Activated T-cell treated with anti-CD3 and anti-CD28 coated beads for 1 hour (primary cell): ENCODE measurements around the gene DAGLA.

Experiments
- DNase-seq: peaks from one replicate; pipeline ENCODE4 v3.0.0-alpha.2; 2020; ENCODE audit warnings: low read depth

The DAGLA gene

DNA sequence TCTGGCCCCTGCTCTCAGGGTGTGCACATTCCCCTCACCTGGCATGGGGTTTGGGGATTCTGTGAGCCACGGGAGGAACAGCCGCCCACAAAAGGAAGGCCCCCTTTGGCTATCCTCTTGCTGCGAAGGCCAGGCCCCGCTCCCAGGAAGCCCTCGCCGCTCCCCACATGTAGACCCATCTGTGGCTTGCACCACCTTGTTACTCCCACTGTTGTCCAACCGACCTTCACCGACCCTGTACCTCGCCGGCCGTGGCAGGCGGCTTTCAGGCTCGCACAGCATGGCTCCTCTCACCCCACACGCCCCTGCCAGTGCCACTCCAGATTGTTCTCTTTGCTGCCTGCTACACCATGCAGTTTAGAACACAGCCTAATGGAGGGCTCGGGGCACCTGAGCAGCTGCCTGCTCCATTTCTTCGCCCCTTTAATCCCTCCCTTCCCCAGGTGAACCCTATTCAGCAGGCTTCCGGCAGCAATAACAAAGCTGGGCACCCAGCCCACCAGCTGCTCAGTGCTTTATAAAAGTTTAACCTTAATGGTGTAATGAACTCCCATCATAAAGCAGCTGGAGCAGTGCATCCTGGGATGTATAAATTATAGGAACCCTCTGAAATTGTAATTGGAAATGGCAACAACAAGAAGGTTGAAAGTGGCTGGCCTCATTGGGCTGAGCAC is 10.7 kb downstream of the DAGLA start:
- DNase-seq: no peak

DNA sequence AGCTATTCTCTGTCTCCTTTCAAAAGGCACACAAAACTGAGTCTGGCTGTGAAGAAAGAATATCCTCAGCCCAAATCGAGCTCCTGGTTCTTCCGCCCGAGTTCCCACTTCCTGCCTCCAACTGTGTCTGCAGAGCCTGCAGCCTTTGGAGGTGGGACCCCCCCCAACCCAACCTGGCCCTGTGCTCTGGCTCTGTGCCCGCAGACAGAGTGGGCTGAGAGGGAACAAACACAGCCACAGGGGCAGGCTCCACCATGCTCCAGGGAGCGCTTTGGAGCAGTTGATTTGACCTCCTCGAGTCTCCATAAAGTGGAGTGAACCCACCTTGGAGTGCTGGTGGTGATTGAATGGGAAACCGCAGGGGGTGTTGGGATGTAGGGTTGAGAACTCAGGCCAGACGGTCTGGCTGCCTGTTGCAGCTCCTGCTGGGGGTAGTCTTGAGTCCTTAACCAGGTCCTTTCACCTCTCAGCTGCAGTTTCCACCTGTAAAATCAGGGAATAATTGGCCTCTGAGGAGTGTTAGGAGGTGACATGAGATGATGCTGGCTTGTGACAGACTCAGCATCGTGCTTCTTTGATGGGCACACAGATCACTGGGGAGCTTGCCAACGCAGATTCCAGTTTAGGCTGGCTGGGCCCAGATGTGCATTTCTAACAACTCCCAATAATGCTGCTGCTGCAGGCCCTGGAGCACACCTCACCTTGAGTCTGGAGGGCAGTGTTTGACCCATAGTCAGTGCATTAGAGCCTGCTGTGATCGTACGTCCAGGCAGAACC is 11.4 kb downstream of the DAGLA start:
- DNase-seq: no peak

DNA sequence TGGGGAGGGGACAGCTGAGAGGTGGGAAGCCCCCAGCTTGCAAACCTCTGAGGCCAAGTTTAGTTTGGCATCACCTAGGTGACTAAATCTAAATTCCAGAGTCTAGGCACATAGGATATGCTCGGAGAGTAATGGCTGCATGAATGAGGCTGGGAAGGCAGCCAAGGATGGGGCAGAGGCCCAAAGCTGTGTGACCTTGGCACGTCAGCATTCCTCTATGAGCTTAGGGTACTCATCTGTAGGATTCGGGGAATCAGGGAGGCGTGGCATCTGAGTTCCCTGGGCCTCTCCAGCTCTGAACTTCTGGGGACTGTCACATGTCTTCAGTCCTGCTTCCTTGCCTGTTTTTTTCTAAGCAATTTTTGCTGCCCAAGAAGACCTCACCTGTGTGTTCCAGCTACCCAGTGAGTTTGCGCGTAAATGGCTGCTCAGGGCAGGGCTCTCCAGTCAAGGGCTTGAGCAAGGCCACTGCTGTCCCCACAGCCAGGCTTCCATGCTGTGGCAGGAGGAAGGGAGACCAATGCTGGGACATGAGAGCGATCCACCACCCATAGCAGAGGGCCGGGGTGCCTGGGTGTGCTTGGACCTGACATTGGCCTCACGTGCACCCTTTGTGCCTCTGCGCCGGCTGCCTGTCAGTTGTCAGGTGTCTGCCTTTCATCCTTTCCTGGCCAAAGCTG is 13.9 kb downstream of the DAGLA start:
- no peak for DNase-seq

DNA sequence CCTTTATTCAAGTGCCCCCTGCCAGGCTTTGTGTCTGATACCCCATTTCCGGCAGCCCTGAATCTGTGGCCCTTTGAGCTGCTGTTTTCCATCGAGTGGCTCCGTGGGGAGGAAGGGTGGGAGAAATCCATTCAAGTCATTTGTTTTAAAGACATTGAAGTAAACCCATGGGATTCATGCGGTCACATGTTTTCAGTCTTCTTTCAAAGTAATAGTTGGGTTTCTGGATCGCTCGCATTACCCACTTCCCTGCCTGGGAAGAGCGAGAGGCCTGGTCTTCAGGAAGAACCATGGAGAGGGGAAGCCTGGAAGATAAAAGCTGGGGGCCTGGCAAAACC is 14.4 kb downstream of the DAGLA start:
- no peak for DNase-seq

DNA sequence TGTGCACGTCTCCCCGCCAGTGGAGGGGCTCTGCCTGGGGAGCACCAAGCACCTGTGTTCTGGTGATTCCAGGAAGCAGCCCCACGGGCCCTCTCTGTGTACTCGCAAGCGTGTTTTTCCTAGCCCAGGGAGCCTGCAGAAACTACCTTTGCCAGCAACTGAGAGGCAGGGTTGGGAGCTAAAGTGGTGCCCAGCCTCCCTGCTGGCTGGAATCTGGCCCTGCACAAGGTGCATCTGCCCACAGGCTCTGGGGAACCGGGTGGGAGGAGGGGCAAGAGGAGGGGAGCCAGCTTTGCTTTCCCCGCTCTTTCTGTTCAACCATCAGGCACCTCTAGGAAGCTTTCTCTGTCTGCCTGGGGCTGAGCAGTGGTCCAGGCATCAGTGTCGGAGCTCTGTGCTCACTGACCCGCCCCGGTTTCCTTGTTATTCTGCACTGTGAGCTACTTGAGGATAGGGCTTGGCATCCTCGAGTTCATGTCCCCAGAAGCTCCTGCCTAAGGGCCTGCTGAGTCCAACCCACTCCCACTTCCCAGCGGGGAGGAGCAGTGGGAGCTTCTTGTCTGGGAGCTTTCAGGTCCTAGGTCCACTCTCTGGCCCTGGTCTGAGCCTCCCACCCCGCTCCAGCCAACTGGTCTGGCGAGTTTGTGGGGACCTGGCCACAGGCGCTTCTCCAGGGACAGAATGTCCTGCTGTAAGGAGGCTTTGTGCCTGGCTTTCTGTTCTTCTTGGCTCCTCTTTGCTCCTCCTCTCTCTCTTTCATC is 14.9 kb downstream of the DAGLA start:
- no peak for DNase-seq

DNA sequence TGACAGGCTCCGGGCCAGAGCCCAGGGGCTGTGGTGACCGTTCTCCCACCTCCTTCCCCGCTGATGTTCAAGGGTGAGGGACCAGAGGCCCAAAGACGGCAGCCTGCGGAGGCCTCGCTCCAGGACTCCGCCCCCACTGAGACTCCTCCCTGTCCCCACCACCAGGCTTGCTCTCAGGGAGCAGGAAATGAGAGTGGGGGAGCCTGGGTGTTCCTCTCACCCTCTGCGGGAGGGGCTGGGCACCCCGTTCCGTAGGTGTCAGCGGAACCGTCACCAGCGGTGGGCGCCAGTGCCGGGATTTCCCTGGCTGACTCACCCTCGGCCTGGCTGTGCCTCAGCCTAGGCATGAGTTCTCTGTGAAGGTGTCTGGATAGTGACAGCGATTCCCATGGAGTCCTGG is 15.7 kb downstream of the DAGLA start:
- DNase-seq: peak; percentile 83

DNA sequence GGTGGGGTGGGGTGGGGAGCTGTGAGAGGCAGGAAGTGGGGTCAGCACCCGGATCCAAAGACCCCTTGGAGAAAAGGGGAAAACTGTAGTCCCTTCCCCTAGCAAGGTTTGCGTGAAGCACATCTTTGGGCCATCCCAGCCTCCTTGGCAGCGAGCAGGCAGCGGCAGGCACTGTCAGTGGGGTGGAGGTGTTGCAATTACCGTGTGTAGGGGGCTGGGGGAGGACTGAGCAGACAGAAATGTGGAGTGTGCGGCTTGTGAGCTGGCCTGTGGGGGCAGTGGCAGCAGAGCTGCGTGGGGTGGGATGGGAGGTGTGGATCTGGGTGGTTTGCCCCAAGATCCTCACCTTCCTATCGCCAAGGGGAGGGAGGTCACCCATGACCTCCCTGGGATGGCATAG is 16.4 kb downstream of the DAGLA start:
- no peak for DNase-seq

DNA sequence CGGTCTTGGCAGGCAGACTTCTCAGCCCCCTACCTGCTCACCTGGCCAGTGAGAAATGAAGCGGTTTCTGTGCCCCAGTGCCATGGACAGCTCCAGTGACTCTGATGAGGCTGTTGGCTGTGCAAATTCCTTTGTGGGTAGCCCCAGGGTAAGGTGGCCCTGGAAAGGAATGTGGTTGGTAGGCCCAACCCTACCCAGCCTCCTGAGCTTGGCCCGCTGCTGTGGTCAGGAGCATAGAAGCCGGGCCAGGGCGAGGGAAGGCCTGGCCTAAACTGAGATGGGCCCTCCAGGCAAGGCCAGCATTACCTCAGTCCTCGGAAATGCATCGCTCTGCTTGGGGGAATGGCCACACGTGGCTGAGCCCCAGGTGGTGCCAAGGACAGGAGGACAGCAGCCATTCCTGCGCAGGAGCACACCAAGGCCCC is 16.9 kb downstream of the DAGLA start:
- no peak for DNase-seq

DNA sequence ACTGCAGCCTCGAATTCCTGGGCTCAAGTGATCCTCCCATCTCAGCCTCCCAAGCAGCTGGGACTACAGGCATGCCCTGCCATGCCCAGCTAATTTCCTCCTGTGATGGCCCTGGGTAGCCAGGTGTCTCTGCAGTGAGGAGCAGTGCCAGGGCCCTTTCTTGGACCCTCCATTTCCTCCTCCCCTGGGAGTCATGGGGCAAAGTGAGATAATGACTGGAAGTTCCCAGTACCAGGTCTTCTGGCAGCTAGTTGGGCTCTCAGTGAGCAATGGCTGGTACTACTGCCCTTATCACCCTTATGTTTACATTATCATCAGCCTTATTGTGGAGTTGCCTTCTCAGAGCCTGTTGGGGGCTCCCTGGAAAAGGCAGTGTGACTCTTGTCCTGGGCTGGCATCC is 17.6 kb downstream of the DAGLA start:
- DNase-seq: no peak

DNA sequence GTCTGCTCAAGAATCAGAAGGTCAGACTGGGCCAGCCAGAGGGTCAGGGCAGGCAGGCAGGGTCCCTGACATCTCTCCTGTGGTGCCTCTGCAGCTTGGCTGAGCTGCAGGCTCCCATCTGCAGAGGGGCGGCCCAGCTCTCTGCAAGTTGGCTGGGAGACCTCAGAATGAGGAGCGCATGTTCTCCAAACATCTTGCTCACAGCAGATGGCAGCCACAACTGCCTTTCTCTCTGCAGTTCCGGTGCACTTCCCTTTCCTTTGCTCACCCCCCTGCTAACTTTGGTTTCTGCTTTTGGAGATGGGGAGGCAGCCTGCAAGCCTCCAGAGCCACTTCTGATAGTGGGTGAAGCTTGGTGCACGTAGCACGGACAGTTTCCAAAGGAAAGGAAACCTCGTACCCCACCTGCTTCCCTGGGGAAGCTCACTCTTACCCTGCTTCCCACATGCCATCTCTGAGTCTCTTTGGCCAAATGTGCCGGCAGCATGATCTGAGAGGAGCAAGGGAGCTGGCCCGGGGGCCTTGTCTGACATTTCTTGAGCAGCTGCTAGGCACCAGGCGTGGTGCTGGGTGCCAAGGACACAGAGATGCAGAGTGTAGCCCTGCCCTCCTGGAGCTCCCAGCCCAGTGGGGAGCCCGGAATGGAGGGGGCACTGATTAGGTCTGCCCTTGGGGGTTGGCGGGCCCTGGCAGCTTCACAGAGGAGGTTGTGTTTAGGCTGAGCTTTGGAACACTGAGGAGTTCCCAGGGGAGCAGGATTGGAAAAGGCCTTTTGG is 18.2 kb downstream of the DAGLA start:
- DNase-seq: no peak

DNA sequence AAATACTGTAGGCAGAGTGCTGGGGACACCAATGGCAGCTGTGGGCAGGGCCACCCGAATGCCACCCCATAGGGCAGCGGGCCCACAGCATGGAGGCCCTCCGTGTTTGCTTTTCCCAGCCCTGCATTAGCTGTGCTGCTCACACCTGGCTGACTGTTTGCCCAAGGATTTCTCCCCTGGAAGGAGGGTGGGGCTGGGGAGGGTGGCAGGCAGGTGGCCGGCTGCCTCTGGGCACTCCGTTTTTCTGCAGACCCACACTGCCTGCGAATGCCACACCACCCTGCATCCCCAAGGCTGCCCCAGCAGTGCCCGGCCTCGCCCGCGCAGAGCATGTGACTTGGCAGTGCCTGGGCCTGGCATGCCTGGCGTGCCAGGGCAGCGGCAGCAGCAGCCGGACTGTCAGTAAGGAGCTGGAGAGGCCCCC is 19.6 kb downstream of the DAGLA start:
- DNase-seq: no peak

DNA sequence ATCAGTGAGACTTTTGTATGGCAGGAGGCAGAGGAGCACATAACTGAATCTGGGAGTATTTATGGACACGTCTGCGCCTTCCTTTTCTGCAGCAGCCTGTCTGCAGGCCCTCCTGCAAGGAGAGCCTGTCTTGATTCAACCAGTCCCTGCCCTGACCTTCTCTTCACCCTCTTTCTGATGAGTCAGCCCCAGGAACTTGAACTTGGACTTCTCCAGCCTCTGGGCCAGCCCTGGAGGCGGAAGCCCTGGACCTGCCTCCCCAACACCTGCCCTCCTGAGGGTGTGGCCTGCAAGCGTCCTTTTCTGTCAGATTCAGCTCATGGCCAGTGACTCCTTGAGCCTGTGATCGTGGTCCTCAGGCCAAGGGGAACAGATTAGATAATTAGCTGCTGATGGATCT is 20.0 kb downstream of the DAGLA start:
- DNase-seq: no peak

DNA sequence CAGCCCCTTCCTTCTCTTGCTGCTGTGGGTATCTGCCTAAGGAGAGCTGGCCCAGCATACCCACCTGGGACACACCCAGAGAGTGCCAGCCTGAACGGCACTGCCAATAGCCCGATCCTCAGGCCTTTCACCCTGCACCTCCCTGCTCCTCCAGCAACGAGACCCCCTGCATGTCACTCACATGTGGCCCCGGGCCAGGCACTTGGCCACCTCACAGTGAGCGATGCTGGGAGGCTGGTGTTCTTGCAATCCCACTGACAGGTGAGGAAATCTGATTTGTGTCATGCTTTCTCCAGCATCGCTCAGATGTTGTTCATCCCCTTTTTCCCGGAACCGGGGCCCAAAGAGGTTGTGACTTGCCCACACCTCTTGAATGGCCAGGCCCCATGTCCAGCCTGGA is 20.5 kb downstream of the DAGLA start:
- no peak for DNase-seq

DNA sequence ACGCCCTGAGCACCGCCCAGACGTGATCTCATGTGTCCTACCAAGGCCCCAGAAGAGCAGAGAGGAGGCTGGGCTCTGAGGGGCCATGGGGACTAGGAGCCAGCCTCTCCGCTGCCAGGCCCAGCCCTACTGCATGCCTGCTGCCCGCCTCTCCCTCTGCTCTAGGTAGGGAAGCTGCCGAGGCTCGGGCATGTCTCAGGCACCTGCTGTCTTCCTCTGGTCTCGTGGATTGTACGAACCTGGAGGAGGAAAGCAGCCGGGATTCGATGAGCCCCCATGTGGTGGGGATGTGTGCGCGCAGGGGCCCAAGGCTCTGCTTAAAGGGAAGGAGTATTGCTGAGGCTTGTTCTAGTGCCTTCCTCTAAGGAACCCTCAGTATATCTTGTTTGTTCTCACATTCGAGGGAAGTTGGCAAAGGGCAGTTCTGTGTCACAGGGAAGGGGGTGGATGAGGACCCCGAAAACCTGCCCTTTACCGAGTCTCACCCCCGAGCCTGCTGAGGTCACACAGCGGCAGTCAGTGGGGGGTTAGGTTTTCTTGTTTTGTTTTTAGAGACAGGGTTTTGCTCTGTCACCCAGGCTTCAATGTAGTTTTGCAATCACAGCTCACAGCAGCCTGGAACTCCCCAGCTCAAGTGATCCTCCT is 21.2 kb downstream of the DAGLA start:
- DNase-seq: no peak

DNA sequence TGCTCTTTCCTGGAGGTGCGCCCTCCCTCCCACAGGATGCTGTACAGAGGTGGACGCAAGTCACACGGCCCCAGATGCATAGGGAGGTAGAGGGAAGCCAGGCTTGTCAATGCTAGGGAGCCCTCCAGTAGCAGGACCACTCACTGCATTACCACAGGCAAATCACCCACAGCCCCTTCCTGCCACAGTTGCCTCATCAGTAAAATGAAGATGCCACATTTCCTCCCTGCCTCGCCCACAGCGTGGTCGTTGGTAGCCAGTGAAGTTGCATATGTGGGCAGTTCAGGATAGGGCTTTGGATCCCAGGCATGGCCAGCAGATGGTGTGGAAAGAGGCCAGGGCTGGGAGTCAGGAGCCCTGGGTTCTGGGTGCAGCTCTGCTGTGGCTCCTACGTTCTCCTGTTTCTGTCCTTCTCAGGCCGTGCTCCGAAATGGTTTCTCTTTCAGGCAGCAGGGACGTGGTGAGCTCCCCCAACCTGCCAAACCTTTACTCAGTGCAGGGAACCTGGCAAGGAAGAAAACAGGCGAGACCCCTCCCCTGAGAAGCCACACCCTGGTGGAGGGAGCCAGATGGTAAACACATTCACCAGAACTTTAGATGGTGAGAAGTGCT is 22.6 kb downstream of the DAGLA start:
- DNase-seq: no peak

DNA sequence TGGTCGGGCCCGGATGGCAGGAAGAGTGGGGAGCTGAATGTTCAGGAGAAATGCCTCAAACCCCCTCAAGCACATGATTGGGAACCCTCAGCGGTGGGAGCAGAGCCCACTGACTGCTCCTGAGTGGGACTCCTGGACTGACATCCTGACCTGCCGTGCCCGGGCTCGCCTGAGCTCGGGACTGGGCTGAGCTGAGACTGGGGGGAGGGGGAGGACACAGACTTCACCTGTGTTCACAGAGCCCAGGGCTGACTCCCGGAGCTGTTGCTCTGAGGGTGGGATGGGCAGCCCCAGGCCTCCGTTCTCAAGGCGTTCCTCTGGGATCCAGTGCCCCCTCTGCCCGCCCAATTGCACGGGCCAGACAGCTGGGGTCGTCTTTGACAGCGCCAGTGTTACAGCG is 24.6 kb downstream of the DAGLA start:
- no peak for DNase-seq

DNA sequence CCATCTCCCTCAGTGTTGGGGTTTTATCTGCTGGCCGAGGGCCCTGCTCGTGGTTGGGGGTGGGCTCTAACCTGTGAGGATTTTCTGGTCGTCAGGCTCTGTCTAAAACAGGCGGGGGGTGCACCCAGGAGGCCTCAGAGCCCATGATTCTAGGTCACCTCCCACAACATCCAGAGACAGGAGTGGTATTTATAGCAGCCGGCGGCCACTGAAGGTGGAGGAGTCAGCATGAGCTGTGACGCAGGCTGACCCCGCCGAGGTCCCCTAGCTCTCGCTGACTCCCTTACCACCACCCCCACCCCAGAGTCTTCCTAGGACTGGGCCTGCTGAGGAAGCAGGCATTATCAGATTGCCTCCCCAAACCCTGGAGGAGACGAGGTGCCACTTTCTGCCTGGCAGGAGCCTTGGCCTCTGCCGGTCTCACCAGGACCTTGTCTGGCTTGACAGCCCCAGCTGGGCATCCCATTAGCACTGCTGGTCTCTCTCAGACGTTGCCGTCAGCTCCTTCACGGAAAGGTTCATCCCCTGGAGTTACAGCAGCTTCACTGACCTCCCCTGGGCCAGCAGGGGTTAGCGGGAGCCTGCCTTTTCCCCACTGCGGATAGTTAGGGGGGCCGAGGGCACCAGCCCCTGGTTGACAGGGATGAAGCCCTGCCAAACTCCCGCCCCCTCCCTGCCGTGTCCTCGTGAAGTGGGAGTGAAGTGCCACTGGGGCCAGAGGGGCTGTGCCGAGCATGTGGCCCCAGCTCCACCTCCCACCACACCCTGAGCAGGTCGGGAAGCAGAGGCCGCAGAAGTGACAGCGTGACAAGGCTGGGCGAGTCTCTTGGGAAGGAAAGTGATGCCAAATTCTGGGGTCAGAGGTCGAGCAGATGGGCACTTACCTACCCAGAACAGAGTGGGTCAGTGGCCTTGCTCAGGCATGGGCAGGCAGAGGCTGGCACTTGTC is 26.5 kb downstream of the DAGLA start:
- no peak for DNase-seq

DNA sequence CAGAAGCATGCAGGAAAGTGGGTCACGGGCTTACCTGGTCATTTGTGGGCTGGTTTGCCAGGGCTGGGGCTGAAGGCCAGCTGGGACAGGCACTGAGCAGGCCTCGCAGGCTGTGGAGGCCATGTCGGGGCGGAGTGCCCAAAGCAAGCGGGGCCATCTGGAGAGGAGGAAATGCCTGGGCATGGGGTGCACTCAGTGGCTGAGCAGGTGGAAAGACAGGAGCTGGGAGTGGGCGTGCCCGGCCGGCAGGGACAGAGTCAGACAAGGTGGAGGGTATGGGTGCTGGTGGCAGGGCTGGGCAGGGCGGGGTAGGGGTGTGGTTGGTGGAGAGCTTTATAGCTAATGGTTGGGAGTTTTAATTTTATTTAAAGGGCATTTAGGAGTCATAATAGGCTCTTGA is 27.4 kb downstream of the DAGLA start:
- no peak for DNase-seq

DNA sequence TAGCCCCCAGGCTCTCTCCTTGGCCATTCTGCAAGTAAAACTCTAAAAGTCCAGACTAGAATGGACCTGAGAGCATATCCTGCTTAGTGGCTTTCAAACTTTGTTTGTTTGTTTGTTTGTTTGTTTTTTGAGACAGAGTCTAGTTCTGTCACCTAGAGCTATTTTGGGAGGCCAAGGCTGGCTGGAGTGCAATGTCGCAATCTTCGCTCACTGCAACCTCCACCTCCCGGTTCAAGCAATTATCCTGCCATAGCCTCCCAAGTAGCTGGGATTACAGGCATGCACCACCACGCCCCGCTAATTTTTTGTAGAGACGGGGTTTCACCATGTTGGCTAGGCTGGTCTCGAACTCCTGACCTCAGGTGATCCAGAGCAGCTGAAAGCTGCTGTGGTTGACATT is 28.9 kb downstream of the DAGLA start:
- no peak for DNase-seq

DNA sequence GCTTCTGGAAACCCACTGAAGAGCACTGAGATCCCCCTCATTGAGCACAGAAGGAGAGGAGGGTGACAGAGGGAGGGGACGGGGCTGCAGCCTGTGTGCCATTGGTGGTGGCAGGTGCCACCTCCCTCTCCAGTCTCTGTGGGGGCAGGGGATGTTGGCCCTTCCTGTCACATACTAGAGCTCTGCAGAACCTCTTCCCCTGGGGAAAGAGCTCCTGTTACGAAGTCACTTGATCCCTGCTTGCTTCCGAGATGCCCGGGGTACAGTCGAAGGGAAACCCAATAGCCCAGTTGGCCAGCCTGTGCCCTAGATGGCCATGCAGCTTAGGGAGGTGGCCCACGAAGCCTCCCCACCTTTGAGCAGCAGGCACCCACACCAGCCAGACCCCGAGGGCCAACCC is 29.4 kb downstream of the DAGLA start:
- no peak for DNase-seq
